ENCODE data around the gene CADM2. TPM values are rescaled to one million over a fixed set of nuclear protein-coding genes. Genes with fewer than 3 reads are reported as not detected.

The CADM2 gene
- total and polyA plus RNA-seq, 12 donors: 0.10 to 12.6 (median 2.2) TPM

GRCh38 chr3:84961011-84961410 is 2.2 kb downstream of the CADM2 start:
- Histone ChIP-seq H3K27me3 (peaks cover 25% of the 10 kb centered on the region), H3K27ac (no peak overlapping the region), H3K36me3 (replicated peaks in 1 of 2) (no peaks in the 10 kb centered on the region), H3K4me3 (no peak overlapping the region), H3K9me3 (replicated peaks in 1 of 3) (no peaks in the 10 kb centered on the region), H3K4me1 (replicated peaks in 1 of 2) (peaks cover 5 to 10% of the 10 kb centered on the region in 2 donors)
- TF ChIP-seq CTCF (IDR thresholded peaks at IDR 0.05): no peak
- no peak for DNase-seq
- WGBS, 4 donors: 14 to 21% (median 17%) methylated on average over 7 of the region's 7 CpGs
- intact Hi-C loops (cut with DNase I): no loop called here

GRCh38 chr3:84961521-84962255 is 2.9 kb downstream of the CADM2 start:
- TF ChIP-seq POLR2A (IDR thresholded peaks at IDR 0.05) (no peak), CTCF (IDR thresholded peaks at IDR 0.05) (no peak)
- DNase-seq: no peak
- Histone ChIP-seq H3K27me3 (peaks cover 25% of the 10 kb centered on the region), H3K4me3 (no peak overlapping the region), H3K36me3 (replicated peaks in 1 of 2) (no peaks in the 10 kb centered on the region), H3K27ac (no peak overlapping the region), H3K4me1 (replicated peaks in 1 of 2) (peaks cover 5 to 10% of the 10 kb centered on the region in 2 donors), H3K9me3 (replicated peaks in 1 of 3) (no peaks in the 10 kb centered on the region)
- 13 to 23% (median 16%) methylated on average over 16 to 23 of the region's 23 CpGs for WGBS, 4 donors
- intact Hi-C loops (cut with DNase I): no loop called here

GRCh38 chr3:84962415-84962814 is 3.6 kb downstream of the CADM2 start:
- H3K27ac ChIP-seq: no peak overlapping the region
- no peaks in the 10 kb centered on the region for H3K36me3 ChIP-seq (replicated peaks in 1 of 2)
- H3K27me3 ChIP-seq: peaks cover 25% of the 10 kb centered on the region
- 87 to 95% (median 90%) methylated on average over 5 of the region's 5 CpGs for WGBS, 4 donors
- no peak for TF ChIP-seq POLR2A (IDR thresholded peaks at IDR 0.05)
- TF ChIP-seq CTCF (IDR thresholded peaks at IDR 0.05): no peak
- no peak overlapping the region for H3K4me3 ChIP-seq
- no peaks in the 10 kb centered on the region for H3K9me3 ChIP-seq (replicated peaks in 1 of 3)
- no peak for DNase-seq
- peaks cover 5 to 10% of the 10 kb centered on the region in 2 donors for H3K4me1 ChIP-seq (replicated peaks in 1 of 2)
- intact Hi-C loops (cut with DNase I): no loop called here

- no peaks in the 10 kb centered on the region for H3K9me3 ChIP-seq (replicated peaks in 1 of 3)
- H3K27me3 ChIP-seq: peaks cover 25% of the 10 kb centered on the region
- no peaks in the 10 kb centered on the region for H3K36me3 ChIP-seq (replicated peaks in 1 of 2)
- no peak for DNase-seq
- TF ChIP-seq CTCF (IDR thresholded peaks at IDR 0.05) (no peak), POLR2A (IDR thresholded peaks at IDR 0.05) (no peak)
- H3K4me3 ChIP-seq: no peak overlapping the region
- 79 to 95% (median 84%) methylated on average over 2 of the region's 2 CpGs for WGBS, 4 donors
- peaks cover 5 to 10% of the 10 kb centered on the region in 2 donors for H3K4me1 ChIP-seq (replicated peaks in 1 of 2)
- intact Hi-C loops (cut with DNase I): no loop called here
- no peak overlapping the region for H3K27ac ChIP-seq
Observed at GRCh38 chr3:84963137-84963536, 4.3 kb downstream of the CADM2 start.

Measured in adrenal gland (tissue), 12 donors.